Stimulated activated CD4-positive, alpha-beta T cell treated with anti-CD3 and anti-CD28 coated beads, TNF-alpha, amount 100 ng/mL, for 24 hours (primary cell): ENCODE results near the gene ZC3H11A.

Experiments used
- DNase-seq, 3 experiments: peaks; one replicate each; pipeline ENCODE4 v3.0.0-alpha.2; 2020; ENCODE audit warnings: low read depth in 3 of 3

Gene ZC3H11A

DNA sequence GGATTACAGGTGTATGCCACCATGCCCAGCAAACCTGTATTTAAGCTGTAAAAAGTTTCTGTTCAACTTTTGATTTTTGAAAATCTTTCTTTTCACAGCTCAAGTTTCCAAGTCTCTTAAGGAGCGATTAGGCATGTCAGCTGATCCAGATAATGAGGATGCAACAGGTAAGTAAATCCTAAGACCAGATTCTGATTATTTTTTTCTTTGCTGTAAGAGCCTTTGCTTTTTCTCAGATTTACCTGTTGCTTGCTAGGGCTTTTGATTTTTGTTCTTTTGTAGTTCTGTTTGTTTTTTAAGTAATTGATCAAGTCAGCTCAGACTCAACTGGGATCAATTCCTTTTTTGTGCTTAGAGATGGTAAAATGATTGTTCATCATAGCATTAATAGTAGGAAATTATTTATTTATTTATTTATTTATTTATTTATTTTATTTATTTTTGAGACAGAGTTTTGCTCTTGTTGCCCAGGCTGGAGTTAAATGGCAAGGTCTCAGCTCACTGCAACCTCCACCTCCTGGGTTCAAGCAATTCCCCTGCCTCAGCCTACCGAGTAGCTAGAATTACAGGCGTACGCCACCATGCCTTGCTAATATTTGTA lies 44.9 kb downstream of the ZC3H11A start:
- DNase-seq: no peak

DNA sequence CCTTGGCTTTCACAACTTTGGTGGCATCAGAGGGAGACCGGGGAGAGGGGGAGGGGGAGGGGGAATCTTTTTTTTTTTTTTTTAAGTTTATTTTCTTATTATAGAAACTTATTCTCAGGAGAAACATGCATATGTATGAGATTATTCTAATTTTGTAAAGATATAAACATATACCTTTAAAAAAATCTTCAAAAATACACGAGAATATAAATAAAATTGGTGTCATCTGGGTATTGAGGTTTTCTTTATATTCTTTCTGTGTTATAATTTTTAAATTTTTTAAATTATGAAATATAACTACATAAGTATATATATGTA lies 47.1 kb downstream of the ZC3H11A start:
- no peak for DNase-seq

DNA sequence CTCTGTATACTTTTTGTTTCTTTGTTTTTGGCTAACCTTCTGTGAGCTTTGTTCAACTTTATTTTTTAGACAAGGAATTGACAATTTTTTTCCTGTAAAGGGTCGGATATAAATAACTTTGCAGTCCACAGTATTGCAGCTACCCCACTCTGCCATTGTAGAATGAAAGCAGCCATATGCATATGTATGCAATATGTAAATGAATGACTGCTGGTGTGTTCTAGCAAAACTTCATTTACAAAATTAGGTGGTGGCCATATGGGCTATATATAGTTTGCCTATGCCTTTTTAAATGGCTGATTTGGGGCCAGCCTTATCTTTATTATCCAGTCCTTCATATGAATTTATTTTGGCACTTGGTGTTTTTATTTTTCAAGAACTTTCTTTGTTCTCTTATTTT lies 48.0 kb downstream of the ZC3H11A start:
- DNase-seq: no peak
